Duodenal mucosa (tissue), 2 donors: ENCODE data around the gene CEP20.

Source experiments
- H3K27ac ChIP-seq: one replicate; pipeline ENCODE4 v1.7.0; 2013; ENCODE audit warnings: low read depth, low read length
- H3K27me3 ChIP-seq, 2 donors: one replicate each; pipeline ENCODE4 v1.7.0; 2013; ENCODE audit warnings: low read length in 2 of 2, control low read depth in 1 of 2; ENCODE audit not compliant: insufficient read depth in 2 of 2, control insufficient read depth in 1 of 2
- H3K36me3 ChIP-seq, 2 donors: one replicate each; pipeline ENCODE4 v1.7.0; 2013; ENCODE audit warnings: low read length in 2 of 2, control low read depth in 1 of 2; ENCODE audit not compliant: insufficient read depth in 2 of 2, control insufficient read depth in 1 of 2
- H3K4me1 ChIP-seq, 2 donors: one replicate each; pipeline ENCODE4 v1.7.0; 2013; ENCODE audit warnings: low read length in 2 of 2, control low read depth in 1 of 2; ENCODE audit not compliant: insufficient read depth in 2 of 2, control insufficient read depth in 1 of 2
- H3K4me3 ChIP-seq, 2 donors: one replicate each; pipeline ENCODE4 v1.7.0; 2013; ENCODE audit warnings: low read length in 2 of 2, low read depth in 1 of 2
- H3K9ac ChIP-seq, 2 donors: one replicate each; pipeline ENCODE4 v1.7.0; 2013; ENCODE audit warnings: low read length in 2 of 2, low read depth in 1 of 2
- H3K9me3 ChIP-seq, 2 donors: one replicate each; pipeline ENCODE4 v1.7.0; 2013; ENCODE audit warnings: low read length in 2 of 2, control low read depth in 1 of 2; ENCODE audit not compliant: control insufficient read depth in 1 of 2

The CEP20 gene

DNA sequence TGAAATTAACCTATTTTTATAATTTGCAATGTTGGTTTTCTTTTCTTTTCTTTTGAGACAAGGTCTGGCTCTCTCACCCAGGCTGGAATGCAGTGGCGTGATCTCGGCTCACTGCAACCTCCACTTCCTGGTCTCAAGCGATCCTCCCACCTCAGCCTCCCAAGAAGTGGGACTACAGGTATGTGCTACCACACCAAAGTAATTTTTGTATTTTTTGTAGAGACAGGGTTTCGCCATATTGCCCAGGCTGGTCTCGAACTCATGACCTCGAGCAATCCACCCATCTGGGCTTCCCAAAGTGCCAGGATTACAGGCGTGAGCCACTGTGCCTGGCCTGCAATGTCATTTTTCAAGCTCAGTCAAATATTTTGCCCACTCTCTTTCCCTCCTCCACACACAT, 67.6 kb downstream of the CEP20 start:
- no peak overlapping the region for H3K4me3 ChIP-seq
- H3K9me3 ChIP-seq: peaks cover 0 to 7% of the 10 kb centered on the region in 2 donors
- H3K36me3 ChIP-seq: no peaks in the 10 kb centered on the region
- no peak overlapping the region for H3K27ac ChIP-seq
- H3K27me3 ChIP-seq: no peaks in the 10 kb centered on the region
- H3K9ac ChIP-seq: no peak overlapping the region
- H3K4me1 ChIP-seq: no peaks in the 10 kb centered on the region

DNA sequence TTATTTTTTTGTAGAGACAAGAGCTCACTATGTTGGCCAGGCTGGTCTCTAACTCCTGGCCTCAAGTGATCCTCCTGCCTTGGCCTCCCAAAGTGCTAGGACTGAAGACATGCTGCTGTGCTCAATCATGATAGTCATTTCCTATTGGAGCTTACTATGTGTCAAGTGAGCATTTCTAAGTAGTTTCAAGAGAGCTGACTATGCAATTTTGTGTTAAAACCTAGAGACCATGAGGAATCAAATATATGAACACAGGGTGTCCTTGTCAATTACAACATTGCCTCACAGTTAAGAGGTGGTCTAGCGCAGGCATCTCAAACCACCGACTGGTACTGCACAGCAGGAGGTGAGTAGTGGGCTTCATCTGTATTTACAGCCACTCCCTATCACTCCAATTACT, 69.4 kb downstream of the CEP20 start:
- Histone ChIP-seq H3K36me3 (no peaks in the 10 kb centered on the region), H3K9ac (no peak overlapping the region), H3K27ac (no peak overlapping the region), H3K4me1 (no peaks in the 10 kb centered on the region), H3K9me3 (peaks cover 0 to 7% of the 10 kb centered on the region in 2 donors), H3K4me3 (no peak overlapping the region), H3K27me3 (no peaks in the 10 kb centered on the region)

DNA sequence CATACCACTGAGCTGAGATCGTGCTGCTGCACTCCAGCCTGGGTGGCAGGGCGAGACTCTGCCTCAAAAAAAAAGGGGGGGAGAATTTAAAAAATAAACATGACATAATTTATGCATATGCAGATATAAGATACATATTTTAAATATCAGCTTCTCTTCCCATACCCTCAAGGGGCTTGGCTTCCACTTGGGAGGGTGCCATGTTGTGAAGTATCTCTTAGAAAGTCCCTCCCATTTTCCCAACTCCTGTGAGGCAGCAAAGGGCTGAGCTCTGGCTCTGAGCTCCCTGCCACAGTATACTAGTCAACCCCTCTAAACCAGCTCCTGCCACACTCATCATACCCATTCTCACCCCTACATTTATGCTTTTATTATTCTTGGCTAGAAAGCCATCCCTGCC, 71.0 kb downstream of the CEP20 start:
- Histone ChIP-seq H3K36me3 (no peaks in the 10 kb centered on the region), H3K4me3 (no peak overlapping the region), H3K27me3 (no peaks in the 10 kb centered on the region), H3K4me1 (no peaks in the 10 kb centered on the region), H3K9ac (no peak overlapping the region), H3K27ac (no peak overlapping the region), H3K9me3 (peaks cover 0 to 7% of the 10 kb centered on the region in 2 donors)

DNA sequence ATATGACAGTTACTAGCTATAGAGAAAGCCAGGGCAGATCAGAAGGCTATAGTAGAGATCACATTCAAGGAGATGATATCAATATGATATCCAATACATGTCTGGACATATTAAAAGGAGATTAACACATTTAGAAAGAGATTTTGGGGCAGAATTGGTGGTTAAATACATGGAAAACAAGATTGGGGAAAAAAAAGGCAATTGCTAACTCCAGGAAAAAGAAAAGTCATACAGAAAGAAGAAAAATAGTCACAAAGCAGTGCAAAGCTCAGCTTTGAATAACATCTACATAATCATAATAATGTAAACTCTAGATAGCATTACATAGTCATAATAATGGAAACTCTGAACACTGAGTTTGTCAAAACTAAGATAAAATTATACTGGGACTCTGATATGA, 72.2 kb downstream of the CEP20 start:
- Histone ChIP-seq H3K9me3 (peaks cover 0 to 7% of the 10 kb centered on the region in 2 donors), H3K4me1 (peaks cover 0 to 4% of the 10 kb centered on the region in 2 donors), H3K9ac (no peak overlapping the region), H3K27ac (no peak overlapping the region), H3K4me3 (no peak overlapping the region), H3K36me3 (no peaks in the 10 kb centered on the region), H3K27me3 (no peaks in the 10 kb centered on the region)
